ENCODE results near the gene ABHD12B.

GRCh38 chr14:50856660-50857059, 15.2 kb upstream of the ABHD12B start:
- TF ChIP-seq, protein P1, sequence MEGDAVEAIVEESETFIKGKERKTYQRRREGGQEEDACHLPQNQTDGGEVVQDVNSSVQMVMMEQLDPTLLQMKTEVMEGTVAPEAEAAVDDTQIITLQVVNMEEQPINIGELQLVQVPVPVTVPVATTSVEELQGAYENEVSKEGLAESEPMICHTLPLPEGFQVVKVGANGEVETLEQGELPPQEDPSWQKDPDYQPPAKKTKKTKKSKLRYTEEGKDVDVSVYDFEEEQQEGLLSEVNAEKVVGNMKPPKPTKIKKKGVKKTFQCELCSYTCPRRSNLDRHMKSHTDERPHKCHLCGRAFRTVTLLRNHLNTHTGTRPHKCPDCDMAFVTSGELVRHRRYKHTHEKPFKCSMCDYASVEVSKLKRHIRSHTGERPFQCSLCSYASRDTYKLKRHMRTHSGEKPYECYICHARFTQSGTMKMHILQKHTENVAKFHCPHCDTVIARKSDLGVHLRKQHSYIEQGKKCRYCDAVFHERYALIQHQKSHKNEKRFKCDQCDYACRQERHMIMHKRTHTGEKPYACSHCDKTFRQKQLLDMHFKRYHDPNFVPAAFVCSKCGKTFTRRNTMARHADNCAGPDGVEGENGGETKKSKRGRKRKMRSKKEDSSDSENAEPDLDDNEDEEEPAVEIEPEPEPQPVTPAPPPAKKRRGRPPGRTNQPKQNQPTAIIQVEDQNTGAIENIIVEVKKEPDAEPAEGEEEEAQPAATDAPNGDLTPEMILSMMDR (IDR thresholded peaks at IDR 0.05), result no peak
- TF ChIP-seq EZH2 (IDR thresholded peaks at IDR 0.05) (no peak), EZH2phosphoT487 (IDR thresholded peaks at IDR 0.05) (no peak)

Data from neural progenitor cell (in vitro differentiated cells).